Panc1 (cell line): ENCODE results near the gene SP100. TPM values are rescaled to one million over a fixed set of nuclear protein-coding genes. Genes with fewer than 3 reads are reported as not detected.

ENCODE experiments used
- ATAC-seq: fragments of 200-7000 bp; cut with Tn5 transposase; 2 replicates; pipeline ENCODE4 v1.9.1; 2020; ENCODE audit warnings: mild to moderate bottlenecking, moderate library complexity
- BruUV-seq: library from RNA; stranded (reverse); fragments of 400-500 nt; replicated peaks from 2 replicates; lab custom pipeline; 2021; lab: Mats Ljungman, UMichigan
- CTCF ChIA-PET: fragments of 300-600 bp; sonication (Branson Sonifier 250); formaldehyde crosslinking; loops from one replicate; lab custom pipeline; 2022; ENCODE audit warnings: antibody characterized with exemption; lab: Charles Lee
- POLR2A ChIA-PET: fragments of 300-600 bp; sonication (Branson Sonifier 250); formaldehyde crosslinking; loops from one replicate; lab custom pipeline; 2022; ENCODE audit warnings: antibody characterized with exemption; lab: Charles Lee
- DNase-seq: peaks from one replicate; pipeline ENCODE4 v3.0.0-alpha.2; 2010; ENCODE audit warnings: low read depth, low spot score
- H3K27ac ChIP-seq: 2 replicates; pipeline ENCODE4 v1.5.1; 2011; ENCODE audit warnings: mild to moderate bottlenecking, low read length, inconsistent platforms
- H3K27me3 ChIP-seq: fragments of 200-500 bp; sonication (Bioruptor generic); 2 replicates; pipeline ENCODE4 v1.6.0; 2014; ENCODE audit warnings: low read length, inconsistent platforms; ENCODE audit not compliant: control insufficient read depth, insufficient read depth
- H3K36me3 ChIP-seq: fragments of 200-500 bp; sonication (Bioruptor generic); 2 replicates; pipeline ENCODE4 v1.5.1; 2014; ENCODE audit warnings: inconsistent platforms, mild to moderate bottlenecking, low read length, moderate library complexity; ENCODE audit not compliant: control insufficient read depth, insufficient read depth
- H3K4me1 ChIP-seq: 2 replicates; pipeline ENCODE4 v1.5.1; 2011; ENCODE audit warnings: inconsistent platforms, mild to moderate bottlenecking, low read length, moderate library complexity; ENCODE audit not compliant: control insufficient read depth, insufficient read depth
- H3K4me3 ChIP-seq, 2 experiments: 2 replicates each; pipeline ENCODE4 v1.5.1; 2011 to 2012; ENCODE audit warnings: low read depth in 2 of 2, low read length in 2 of 2, mild to moderate bottlenecking in 2 of 2, inconsistent platforms in 1 of 2, moderate library complexity in 1 of 2
- H3K9me3 ChIP-seq: fragments of 200-500 bp; sonication (Bioruptor generic); 2 replicates; pipeline ENCODE4 v1.5.1; 2014; ENCODE audit warnings: low read depth, mild to moderate bottlenecking, inconsistent platforms, low read length, moderate library complexity; ENCODE audit not compliant: control insufficient read depth, insufficient read depth
- CTCF ChIP-seq: fragments of 450-650 bp; IDR thresholded peaks from 2 replicates; pipeline ENCODE4 v1.5.1; 2017; ENCODE audit warnings: mild to moderate bottlenecking
- POLR2AphosphoS5 ChIP-seq: IDR thresholded peaks from 2 replicates; pipeline ENCODE4 v1.6.1; 2012; ENCODE audit warnings: mild to moderate bottlenecking, low read depth, low read length, moderate library complexity
- REST ChIP-seq, 2 experiments: IDR thresholded peaks; 2 replicates each; pipeline ENCODE4 v1.6.1; 2011 to 2012; ENCODE audit warnings: low read depth in 2 of 2, control low read depth in 1 of 2, low read length in 1 of 2, mild to moderate bottlenecking in 1 of 2, moderate library complexity in 1 of 2; ENCODE audit not compliant: insufficient read depth in 1 of 2
- SIN3A ChIP-seq: IDR thresholded peaks from 2 replicates; pipeline ENCODE4 v1.6.1; 2012; ENCODE audit warnings: low read depth, mild to moderate bottlenecking, low read length, moderate library complexity, borderline replicate concordance; ENCODE audit not compliant: insufficient read depth
- TCF7L2 ChIP-seq: IDR thresholded peaks from 2 replicates; pipeline ENCODE4 v1.6.1; 2011; ENCODE audit warnings: mild to moderate bottlenecking, low read depth, low read length, inconsistent platforms
- in situ Hi-C: cut with HindIII; loops from 2 replicates; pipeline ENCODE4 v1.10.0; 2016; ENCODE audit warnings: low sequenced_read_pairs, low pct_unique_long_range_greater_than_20kb
- intact Hi-C: fragments of 100-400 bp; cut with micrococcal nuclease; formaldehyde crosslinking; loops from one replicate; pipeline ENCODE4 v1.10.0; 2022; ENCODE audit not compliant: unreplicated experiment
- total RNA-seq: library from RNA; stranded (reverse); gene quantifications from one replicate; pipeline ENCODE4 v1.2.1, GENCODE V29; 2021; ENCODE audit not compliant: unreplicated experiment

Gene SP100
- total RNA-seq, 1 experiment from 2014 or later: 27.2 TPM

GRCh38 chr2:230412846-230413245 lies 3.2 kb upstream of the SP100 start:
- Histone ChIP-seq H3K4me1 (peaks cover 13% of the 10 kb centered on the region), H3K27ac (no peak overlapping the region), H3K36me3 (no peaks in the 10 kb centered on the region), H3K9me3 (no peaks in the 10 kb centered on the region), H3K27me3 (no peaks in the 10 kb centered on the region), H3K4me3 (peak overlapping the region in 1 of 2 experiments; percentile 86; a peak in 1 of 4 replicates)
- TF ChIP-seq SIN3A (no peak), TCF7L2 (no peak), REST (IDR thresholded peaks at IDR 0.05; ENCODE audit: insufficient read depth in 1 of 2, low read depth in 2 of 2, low read length in 1 of 2) (no peak), POLR2AphosphoS5 (no peak), CTCF (no peak)
- POLR2A ChIA-PET: no interaction called here
- no TSS peak for BruUV-seq
- ATAC-seq: no peak
- intact Hi-C loops (no loop called here), in situ Hi-C loops (no loop called here)
- DNase-seq: no peak
- CTCF ChIA-PET: no interaction called here

GRCh38 chr2:230413479-230413878 lies 2.5 kb upstream of the SP100 start:
- ChIA-PET CTCF (no interaction called here), POLR2A (no interaction called here)
- no peaks in the 10 kb centered on the region for H3K27me3 ChIP-seq
- H3K9me3 ChIP-seq: no peaks in the 10 kb centered on the region
- in situ Hi-C loops (no loop called here), intact Hi-C loops (no loop called here)
- no peak overlapping the region for H3K27ac ChIP-seq
- no TSS peak for BruUV-seq
- no peak for DNase-seq
- no peak for TF ChIP-seq POLR2AphosphoS5
- no peak for TF ChIP-seq TCF7L2
- TF ChIP-seq CTCF: no peak
- no peak for TF ChIP-seq REST (IDR thresholded peaks at IDR 0.05; ENCODE audit: insufficient read depth in 1 of 2, low read depth in 2 of 2, low read length in 1 of 2)
- TF ChIP-seq SIN3A: no peak
- ATAC-seq: no peak
- peaks cover 20% of the 10 kb centered on the region for H3K4me1 ChIP-seq
- H3K36me3 ChIP-seq: no peaks in the 10 kb centered on the region
- H3K4me3 ChIP-seq: no peak overlapping the region
